Nephron progenitor cell (in vitro differentiated cells): Measurements from ENCODE around the gene CD300LD.
"Not testable (repeated sequence)": the region's sequence is repeated elsewhere in the genome, so short reads cannot be mapped to it uniquely, and the experiment has no call there.

Experiments
- DNase-seq: peaks from one replicate; pipeline ENCODE4 v3.0.0; 2021
- H3K27ac Mint-ChIP-seq: 2 replicates; pipeline ENCODE4 v1.8.0; 2021; ENCODE audit warnings: mild to moderate bottlenecking, moderate library complexity, mixed read lengths
- H3K27me3 Mint-ChIP-seq: 2 replicates; pipeline ENCODE4 v1.8.0; 2021; ENCODE audit warnings: mild to moderate bottlenecking, low read depth, mixed read lengths; ENCODE audit not compliant: poor library complexity
- H3K36me3 Mint-ChIP-seq: 2 replicates; pipeline ENCODE4 v1.8.0; 2021; ENCODE audit warnings: low read depth, mixed read lengths
- H3K4me1 Mint-ChIP-seq: 2 replicates; pipeline ENCODE4 v1.8.0; 2021; ENCODE audit warnings: mixed read lengths
- H3K4me3 Mint-ChIP-seq: 2 replicates; pipeline ENCODE4 v1.8.0; 2021; ENCODE audit warnings: mild to moderate bottlenecking, moderate library complexity, mixed read lengths
- H3K9me3 Mint-ChIP-seq: 2 replicates; pipeline ENCODE4 v1.8.0; 2021; ENCODE audit warnings: mild to moderate bottlenecking, moderate library complexity, mixed read lengths
- TF ChIP-seq, protein P1 (sequence below): fragments of 200-600 bp; sonication (generic); IDR thresholded peaks from 2 replicates; pipeline ENCODE4 v1.5.0; 2021; ENCODE audit warnings: antibody characterized with exemption

Gene CD300LD

DNA sequence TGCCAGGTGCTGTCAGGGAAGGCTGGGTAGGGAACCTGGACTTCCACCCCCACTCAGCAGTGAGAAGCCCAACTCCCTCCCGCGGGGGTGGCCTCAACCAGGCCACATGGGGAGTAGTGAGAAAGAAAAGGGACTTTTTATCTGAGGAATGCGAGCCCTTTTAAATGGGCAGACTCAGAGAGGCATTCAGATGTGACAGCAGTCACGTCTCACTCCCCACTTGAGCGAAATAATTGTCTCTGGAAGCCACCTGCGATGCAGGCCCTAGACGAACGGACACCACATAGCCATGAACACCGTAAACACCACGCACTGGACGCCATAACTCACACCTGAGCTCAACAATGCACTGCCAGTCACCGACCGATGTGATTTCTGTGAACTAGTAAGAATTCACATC, 43.3 kb upstream of the CD300LD start:
- H3K9me3 Mint-ChIP-seq, result no peaks in the 10 kb centered on the region
- H3K27ac Mint-ChIP-seq, result peak overlapping the region; percentile 92
- H3K4me3 Mint-ChIP-seq, result peak overlapping the region; percentile 54
- DNase-seq, result peak; percentile 23
- H3K36me3 Mint-ChIP-seq, result no peaks in the 10 kb centered on the region
- TF ChIP-seq, protein P1, sequence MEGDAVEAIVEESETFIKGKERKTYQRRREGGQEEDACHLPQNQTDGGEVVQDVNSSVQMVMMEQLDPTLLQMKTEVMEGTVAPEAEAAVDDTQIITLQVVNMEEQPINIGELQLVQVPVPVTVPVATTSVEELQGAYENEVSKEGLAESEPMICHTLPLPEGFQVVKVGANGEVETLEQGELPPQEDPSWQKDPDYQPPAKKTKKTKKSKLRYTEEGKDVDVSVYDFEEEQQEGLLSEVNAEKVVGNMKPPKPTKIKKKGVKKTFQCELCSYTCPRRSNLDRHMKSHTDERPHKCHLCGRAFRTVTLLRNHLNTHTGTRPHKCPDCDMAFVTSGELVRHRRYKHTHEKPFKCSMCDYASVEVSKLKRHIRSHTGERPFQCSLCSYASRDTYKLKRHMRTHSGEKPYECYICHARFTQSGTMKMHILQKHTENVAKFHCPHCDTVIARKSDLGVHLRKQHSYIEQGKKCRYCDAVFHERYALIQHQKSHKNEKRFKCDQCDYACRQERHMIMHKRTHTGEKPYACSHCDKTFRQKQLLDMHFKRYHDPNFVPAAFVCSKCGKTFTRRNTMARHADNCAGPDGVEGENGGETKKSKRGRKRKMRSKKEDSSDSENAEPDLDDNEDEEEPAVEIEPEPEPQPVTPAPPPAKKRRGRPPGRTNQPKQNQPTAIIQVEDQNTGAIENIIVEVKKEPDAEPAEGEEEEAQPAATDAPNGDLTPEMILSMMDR, result no peak
- peaks cover 91% of the 10 kb centered on the region for H3K4me1 Mint-ChIP-seq
- H3K27me3 Mint-ChIP-seq, result peaks cover 13% of the 10 kb centered on the region

DNA sequence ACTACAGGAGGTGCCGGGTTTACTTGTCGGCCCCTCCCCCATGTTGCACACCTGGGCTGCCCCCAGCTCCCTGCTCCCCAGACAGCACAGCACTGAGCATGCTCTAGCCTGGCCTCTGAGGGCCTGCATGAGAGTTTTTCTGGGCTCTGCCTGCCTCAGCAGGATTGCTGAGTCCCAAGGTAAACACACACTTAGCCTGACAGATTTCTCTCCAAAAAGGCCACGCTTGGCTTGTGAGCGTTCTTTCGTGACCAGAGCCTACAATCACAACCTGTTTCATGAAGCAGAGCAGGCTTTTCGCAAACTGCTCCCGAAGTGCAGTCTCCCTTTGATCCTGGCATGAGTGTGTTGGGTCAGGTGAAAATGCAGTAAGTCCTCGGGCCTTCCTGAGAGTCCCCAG, 41.2 kb upstream of the CD300LD start:
- peaks cover 19% of the 10 kb centered on the region for H3K27me3 Mint-ChIP-seq
- peak overlapping the region; percentile 96 for H3K27ac Mint-ChIP-seq
- H3K4me1 Mint-ChIP-seq, result peaks cover 82% of the 10 kb centered on the region
- H3K36me3 Mint-ChIP-seq, result no peaks in the 10 kb centered on the region
- no peak overlapping the region for H3K4me3 Mint-ChIP-seq
- peak; percentile 36 for DNase-seq
- TF ChIP-seq, protein P1, result no peak
- peaks cover 9% of the 10 kb centered on the region for H3K9me3 Mint-ChIP-seq

- no peak for DNase-seq
- TF ChIP-seq, protein P1, result no peak
- no peaks in the 10 kb centered on the region for H3K36me3 Mint-ChIP-seq
- no peak overlapping the region for H3K27ac Mint-ChIP-seq
- no peak overlapping the region for H3K4me3 Mint-ChIP-seq
- H3K27me3 Mint-ChIP-seq, result peaks cover 23% of the 10 kb centered on the region
- peaks cover 9% of the 10 kb centered on the region for H3K9me3 Mint-ChIP-seq
- peaks cover 74% of the 10 kb centered on the region for H3K4me1 Mint-ChIP-seq
These were observed 40.5 kb upstream of the CD300LD start for GRCh38 chr17:74632617-74633016.

GRCh38 chr17:74631468-74632450, 39.7 kb upstream of the CD300LD start:
- Mint-ChIP-seq H3K9me3 (peaks cover 13% of the 10 kb centered on the region), H3K36me3 (no peaks in the 10 kb centered on the region), H3K4me1 (peaks cover 66% of the 10 kb centered on the region), H3K27ac (peak overlapping the region; percentile 88), H3K27me3 (peaks cover 29% of the 10 kb centered on the region), H3K4me3 (peak overlapping the region; percentile 24)
- DNase-seq, result no peak
- TF ChIP-seq, protein P1, result no peak

DNA sequence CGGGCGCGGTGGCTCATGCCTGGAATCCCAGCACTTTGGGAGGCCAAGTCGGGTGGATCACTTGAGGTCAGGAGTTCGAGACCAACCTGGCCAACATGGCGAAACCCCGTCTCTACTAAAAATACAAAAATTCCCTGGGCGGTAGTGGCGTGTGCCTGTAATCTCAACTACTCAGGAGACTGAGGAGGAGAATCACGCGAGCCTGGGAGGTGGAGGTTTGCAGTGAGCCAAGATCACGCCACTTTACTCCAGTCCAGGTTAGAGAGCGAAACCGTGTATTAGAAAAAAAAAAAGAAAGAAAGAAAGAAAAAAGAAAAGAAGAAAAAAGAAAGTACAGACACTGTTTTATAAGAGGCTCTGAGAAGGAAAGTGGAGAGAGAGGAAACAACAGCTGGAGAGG, 38.2 kb upstream of the CD300LD start:
- H3K27ac Mint-ChIP-seq, H3K36me3 Mint-ChIP-seq, DNase-seq, H3K4me3 Mint-ChIP-seq: not testable (repeated sequence)
- peaks cover 38% of the 10 kb centered on the region for H3K27me3 Mint-ChIP-seq
- peaks cover 51% of the 10 kb centered on the region for H3K4me1 Mint-ChIP-seq
- H3K9me3 Mint-ChIP-seq, result peaks cover 19% of the 10 kb centered on the region

DNA sequence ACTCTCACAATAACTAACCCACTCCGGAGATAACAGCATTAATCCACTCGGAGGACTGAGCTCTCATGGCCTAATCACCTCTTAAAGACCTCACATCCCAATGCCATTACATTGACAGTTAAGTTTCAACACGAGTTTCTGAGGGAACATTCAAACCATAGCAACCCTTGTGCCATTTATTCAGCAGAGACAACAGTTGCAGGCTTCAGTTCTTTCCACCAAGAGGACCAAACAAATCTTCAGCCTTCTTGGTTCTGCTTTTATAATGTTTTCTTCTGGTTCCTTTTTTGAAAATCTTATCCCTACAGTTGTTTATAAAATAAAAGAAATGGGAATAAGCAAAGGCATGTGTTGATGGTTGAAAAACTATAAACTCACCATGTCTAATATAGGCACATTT, 33.6 kb upstream of the CD300LD start:
- Mint-ChIP-seq H3K27ac (no peak overlapping the region), H3K36me3 (no peaks in the 10 kb centered on the region), H3K4me3 (no peak overlapping the region), H3K4me1 (peaks cover 10% of the 10 kb centered on the region), H3K27me3 (peaks cover 78% of the 10 kb centered on the region), H3K9me3 (peaks cover 19% of the 10 kb centered on the region)
- TF ChIP-seq, protein P1, result no peak
- no peak for DNase-seq
